B cell (primary cell): ENCODE results near the gene PPP1R16B. TPM values are rescaled to one million over a fixed set of nuclear protein-coding genes. Genes with fewer than 3 reads are reported as not detected.

Experiments
- ATAC-seq: fragments of 200-7000 bp; cut with Tn5 transposase; one replicate; pipeline ENCODE4 v1.10.0; 2021; ENCODE audit warnings: low read depth, mild to moderate bottlenecking, moderate number of reproducible peaks, moderate library complexity
- CTCF ChIA-PET: fragments of 350-600 bp; sonication (Branson Sonifier 250); formaldehyde crosslinking; loops from one replicate; lab custom pipeline; 2021; ENCODE audit warnings: antibody characterized with exemption, inconsistent platforms; lab: Charles Lee
- POLR2A ChIA-PET: fragments of 350-600 bp; sonication (Branson Sonifier 250); formaldehyde crosslinking; loops from one replicate; lab custom pipeline; 2021; ENCODE audit warnings: antibody characterized with exemption; lab: Charles Lee
- DNase-seq: peaks from one replicate; pipeline ENCODE4 v3.0.0; 2013
- H2AFZ ChIP-seq: 2 replicates; pipeline ENCODE4 v1.6.1; 2012; ENCODE audit warnings: mild to moderate bottlenecking, low read depth, low read length; ENCODE audit not compliant: insufficient read depth, poor library complexity, severe bottlenecking
- H3K27ac ChIP-seq, 2 donors: 1 replicate in 1 of 2; 2 replicates in 1 of 2; pipeline ENCODE4 v1.5.1; 2012 to 2013; ENCODE audit warnings: low read length in 2 of 2, mild to moderate bottlenecking in 2 of 2, moderate library complexity in 1 of 2
- H3K27me3 ChIP-seq, 4 experiments: fragments of 200-600 bp in 1 of 4; sonication (generic) in 1 of 4; replicated peaks in 1 of 4; 1 replicate in 2 of 4; 2 replicates in 2 of 4; pipeline versions ENCODE4 v1.6.1 to v1.7.0; 2013 to 2016; ENCODE audit warnings: low read length in 3 of 4, mild to moderate bottlenecking in 2 of 4, mixed read lengths in 1 of 4, moderate library complexity in 1 of 4; ENCODE audit not compliant: insufficient read depth in 4 of 4, control insufficient read depth in 3 of 4; ENCODE audit errors: control extremely low read depth in 1 of 4
- H3K36me3 ChIP-seq, 2 experiments: replicated peaks in 1 of 2; 1 replicate in 1 of 2; 2 replicates in 1 of 2; pipeline versions ENCODE4 v1.6.1 to v1.7.1; 2013; ENCODE audit warnings: low read length in 1 of 2; ENCODE audit not compliant: insufficient read depth in 2 of 2, control insufficient read depth in 1 of 2; ENCODE audit errors: control extremely low read depth in 1 of 2, extremely low read depth in 1 of 2
- H3K4me1 ChIP-seq, 2 donors: fragments of 200-600 bp in 1 of 2; sonication (generic) in 1 of 2; 1 replicate in 1 of 2; 2 replicates in 1 of 2; pipeline versions ENCODE4 v1.5.1 to v1.6.1; 2013 to 2017; ENCODE audit warnings: low read length in 2 of 2; ENCODE audit not compliant: control insufficient read depth in 2 of 2, insufficient read depth in 2 of 2
- H3K4me2 ChIP-seq: replicated peaks from 2 replicates; pipeline ENCODE3; 2012; ENCODE audit warnings: mild to moderate bottlenecking, low read depth, low read length; ENCODE audit not compliant: poor library complexity, severe bottlenecking
- H3K4me3 ChIP-seq, 5 experiments: fragments of 200-600 bp in 1 of 5; sonication (generic) in 1 of 5; 1 replicate in 3 of 5; 2 replicates in 2 of 5; pipeline versions ENCODE4 v1.5.1 to v1.7.0; 2011 to 2016; ENCODE audit warnings: low read length in 4 of 5, mild to moderate bottlenecking in 4 of 5, low read depth in 2 of 5, control low read depth in 1 of 5, moderate library complexity in 1 of 5; ENCODE audit not compliant: insufficient read depth in 1 of 5; ENCODE audit errors: control extremely low read depth in 1 of 5, extremely low read depth in 1 of 5
- H3K79me2 ChIP-seq: fragments of 200-600 bp; sonication (generic); one replicate; pipeline ENCODE4 v1.6.0; 2016; ENCODE audit warnings: low read length; ENCODE audit not compliant: control insufficient read depth, insufficient read depth
- H3K9ac ChIP-seq: fragments of 200-600 bp; sonication (generic); 2 replicates; pipeline ENCODE4 v1.6.1; 2017; ENCODE audit warnings: mild to moderate bottlenecking, low read length, moderate library complexity
- H3K9me3 ChIP-seq, 3 donors: one replicate each; pipeline versions ENCODE4 v1.6.1 to v1.7.1; 2013; ENCODE audit warnings: low read length in 2 of 3; ENCODE audit not compliant: control insufficient read depth in 2 of 3, insufficient read depth in 1 of 3; ENCODE audit errors: control extremely low read depth in 1 of 3
- H4K20me1 ChIP-seq: 2 replicates; pipeline ENCODE4 v1.6.0; 2012; ENCODE audit warnings: mild to moderate bottlenecking, low read length; ENCODE audit not compliant: insufficient read depth, control insufficient read depth, poor library complexity, severe bottlenecking
- H3K27ac Mint-ChIP-seq: one replicate; pipeline ENCODE4 v1.8.0; 2021; ENCODE audit warnings: mixed read lengths
- H3K27me3 Mint-ChIP-seq: one replicate; pipeline ENCODE4 v1.8.0; 2021; ENCODE audit warnings: mixed read lengths
- H3K4me1 Mint-ChIP-seq: one replicate; pipeline ENCODE4 v1.8.0; 2021; ENCODE audit warnings: mixed read lengths
- H3K4me3 Mint-ChIP-seq: one replicate; pipeline ENCODE4 v1.8.0; 2021; ENCODE audit warnings: mixed read lengths
- H3K9me3 Mint-ChIP-seq: one replicate; pipeline ENCODE4 v1.8.0; 2022; ENCODE audit warnings: mixed read lengths; ENCODE audit not compliant: insufficient read depth
- EZH2 ChIP-seq: IDR thresholded peaks from 2 replicates; pipeline ENCODE4 v1.6.1; 2012; ENCODE audit warnings: borderline replicate concordance, low read depth, mild to moderate bottlenecking, moderate library complexity, low read length; ENCODE audit not compliant: insufficient read depth, poor library complexity, severe bottlenecking
- WGBS: methylation state at CpG from one replicate; pipeline ENCODE4 v1.1.5; 2013; ENCODE audit warnings: missing lambda C conversion rate; ENCODE audit not compliant: insufficient coverage; 5-methylcytosine and 5-hydroxymethylcytosine counted together
- intact Hi-C: fragments of 100-400 bp; cut with micrococcal nuclease; formaldehyde crosslinking; loops from one replicate; pipeline ENCODE4 v1.10.0; 2022
- polyA plus RNA-seq: library from polyadenylated mRNA; depleted of rRNA; stranded (reverse); fragments of >200 nt; gene quantifications from 2 replicates; pipeline ENCODE4 v1.2.3, GENCODE V29; 2012
- total RNA-seq, 2 donors: library from RNA; stranded (reverse); fragments of 120-200 nt in 1 of 2; gene quantifications; 1 replicate in 1 of 2; 2 replicates in 1 of 2; pipeline versions ENCODE4 v1.2.3 to v1.2.4, GENCODE V29; 2013 to 2022
- TF ChIP-seq, protein P1 (sequence below): fragments of 200-600 bp; IDR thresholded peaks from one replicate; pipeline ENCODE4 v1.8.0; 2022; ENCODE audit warnings: antibody characterized with exemption, mild to moderate bottlenecking

The PPP1R16B gene
- total and polyA plus RNA-seq, 2 donors (not counting 1 experiment from before 2014, with no cell fraction given): 58.8 to 108 TPM

GRCh38 chr20:38809942-38810341 lies 4.4 kb downstream of the PPP1R16B start:
- DNase-seq: no peak
- Mint-ChIP-seq H3K27ac (peak overlapping the region; percentile 91), H3K4me1 (peaks cover 76% of the 10 kb centered on the region), H3K9me3 (no peaks in the 10 kb centered on the region), H3K4me3 (peak overlapping the region; percentile 95), H3K27me3 (no peaks in the 10 kb centered on the region)
- Histone ChIP-seq H3K4me2 (peak overlapping the region; percentile 93), H3K4me1 (peaks cover 75 to 85% of the 10 kb centered on the region in 2 donors), H4K20me1 (peaks cover 91% of the 10 kb centered on the region), H2AFZ (no peak overlapping the region), H3K27ac (peak overlapping the region in 1 of 2 donors; percentile 99), H3K9me3 (no peaks in the 10 kb centered on the region), H3K79me2 (peaks cover 97% of the 10 kb centered on the region), H3K4me3 (no peak overlapping the region), H3K27me3 (no peaks in the 10 kb centered on the region), H3K36me3 (peaks cover 0 to 51% of the 10 kb centered on the region in 2 experiments), H3K9ac (no peak overlapping the region)
- ChIA-PET CTCF (interaction anchor here (0.8 to 6.4 kb wide), 9 partner anchors 9 to 83 kb away, joined by 3 to 141 read pairs (median 4); no protein-coding TSS in a partner anchor), POLR2A (interaction anchor here (0.6 to 1.3 kb wide), 3 partner anchors 59 to 83 kb away, joined by 3 to 9 read pairs (median 4); no protein-coding TSS in a partner anchor)
- WGBS: 54% methylated on average over 4 of the region's 6 CpGs
- ATAC-seq: no peak
- TF ChIP-seq, protein P1, sequence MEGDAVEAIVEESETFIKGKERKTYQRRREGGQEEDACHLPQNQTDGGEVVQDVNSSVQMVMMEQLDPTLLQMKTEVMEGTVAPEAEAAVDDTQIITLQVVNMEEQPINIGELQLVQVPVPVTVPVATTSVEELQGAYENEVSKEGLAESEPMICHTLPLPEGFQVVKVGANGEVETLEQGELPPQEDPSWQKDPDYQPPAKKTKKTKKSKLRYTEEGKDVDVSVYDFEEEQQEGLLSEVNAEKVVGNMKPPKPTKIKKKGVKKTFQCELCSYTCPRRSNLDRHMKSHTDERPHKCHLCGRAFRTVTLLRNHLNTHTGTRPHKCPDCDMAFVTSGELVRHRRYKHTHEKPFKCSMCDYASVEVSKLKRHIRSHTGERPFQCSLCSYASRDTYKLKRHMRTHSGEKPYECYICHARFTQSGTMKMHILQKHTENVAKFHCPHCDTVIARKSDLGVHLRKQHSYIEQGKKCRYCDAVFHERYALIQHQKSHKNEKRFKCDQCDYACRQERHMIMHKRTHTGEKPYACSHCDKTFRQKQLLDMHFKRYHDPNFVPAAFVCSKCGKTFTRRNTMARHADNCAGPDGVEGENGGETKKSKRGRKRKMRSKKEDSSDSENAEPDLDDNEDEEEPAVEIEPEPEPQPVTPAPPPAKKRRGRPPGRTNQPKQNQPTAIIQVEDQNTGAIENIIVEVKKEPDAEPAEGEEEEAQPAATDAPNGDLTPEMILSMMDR: no peak
- no peak for TF ChIP-seq EZH2
- intact Hi-C loops: no loop called here

DNA sequence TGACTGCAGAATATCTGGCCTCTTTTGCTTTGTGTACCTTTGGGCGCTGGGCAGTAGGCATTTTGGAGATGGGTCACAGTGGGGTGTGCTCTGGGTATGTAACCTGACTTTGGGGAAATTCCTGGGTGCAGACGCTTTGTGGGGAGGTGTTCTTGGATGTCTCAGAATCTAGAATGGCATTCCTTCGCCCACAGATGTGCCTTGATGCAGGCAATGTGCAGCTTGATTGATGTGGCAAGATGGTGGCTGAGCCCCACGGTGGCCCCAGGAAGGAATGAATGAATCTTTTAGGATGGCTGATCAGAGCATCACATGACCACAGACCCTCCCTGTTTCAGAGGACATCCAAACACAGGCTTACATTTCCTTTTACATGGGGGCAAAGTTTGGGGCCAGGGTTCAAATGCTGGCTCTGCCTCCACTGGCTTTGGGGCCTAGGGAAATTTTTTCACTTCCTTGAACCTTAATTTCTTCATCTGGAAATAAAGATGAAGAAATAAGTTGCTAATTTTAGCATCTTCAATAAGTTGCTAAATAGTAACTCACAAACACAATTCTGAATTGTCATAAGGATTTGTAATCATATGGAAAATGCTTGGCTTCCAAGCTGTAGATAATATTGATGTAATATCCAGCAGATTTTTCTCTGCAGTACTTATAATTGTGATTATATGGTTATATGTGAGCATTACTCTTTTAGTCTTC lies 5.6 kb downstream of the PPP1R16B start:
- ChIA-PET CTCF (interaction anchor here (1.0 to 3.7 kb wide), 4 partner anchors 49 to 84 kb away, joined by 3 to 20 read pairs (median 6); no protein-coding TSS in a partner anchor), POLR2A (interaction anchor here (0.5 to 1.1 kb wide), 2 partner anchors 44 to 48 kb away, joined by 3 read pairs; no protein-coding TSS in a partner anchor)
- peak overlapping the region; percentile 95 for H3K4me3 Mint-ChIP-seq
- peaks cover 86% of the 10 kb centered on the region for H4K20me1 ChIP-seq
- H2AFZ ChIP-seq: no peak overlapping the region
- DNase-seq (no peak), ATAC-seq (no peak)
- H3K9me3 ChIP-seq: no peaks in the 10 kb centered on the region
- no peaks in the 10 kb centered on the region for H3K27me3 ChIP-seq
- peaks cover 0 to 55% of the 10 kb centered on the region in 2 experiments for H3K36me3 ChIP-seq
- H3K9ac ChIP-seq: peak overlapping the region; percentile 25
- peaks cover 85% of the 10 kb centered on the region for H3K4me1 Mint-ChIP-seq
- TF ChIP-seq, protein P1: no peak
- no peak for TF ChIP-seq EZH2
- peak overlapping the region; percentile 59 for H3K27ac Mint-ChIP-seq
- H3K4me2 ChIP-seq: peak overlapping the region; percentile 93
- peaks cover 81 to 83% of the 10 kb centered on the region in 2 donors for H3K4me1 ChIP-seq
- no peak overlapping the region for H3K4me3 ChIP-seq
- intact Hi-C loops: no loop called here
- peaks cover 100% of the 10 kb centered on the region for H3K79me2 ChIP-seq
- H3K9me3 Mint-ChIP-seq: no peaks in the 10 kb centered on the region
- 68% methylated on average over 3 of the region's 4 CpGs for WGBS
- H3K27me3 Mint-ChIP-seq: no peaks in the 10 kb centered on the region
- H3K27ac ChIP-seq: peak overlapping the region in 1 of 2 donors; percentile 99
